Fibroblast of skin of back (primary cell): ENCODE results near the gene SYNGR2. TPM values are rescaled to one million over a fixed set of nuclear protein-coding genes. Genes with fewer than 3 reads are reported as not detected.

Source experiments
- DNase-seq: peaks from one replicate; pipeline ENCODE4 v3.0.0-alpha.2; 2013
- polyA plus RNA-seq, 2 experiments: library from polyadenylated mRNA; unstranded; fragments of 120-200 nt; gene quantifications; one replicate each; pipeline ENCODE4 v1.2.1, GENCODE V29; 2013; ENCODE audit not compliant: insufficient read length in 2 of 2

SYNGR2 gene
- 23.3 TPM for polyA plus RNA-seq (2013, experiment 1 of 2; ENCODE audit: insufficient read length)
- 21.9 TPM for polyA plus RNA-seq (2013, experiment 2 of 2; ENCODE audit: insufficient read length)

GRCh38 chr17:78168242-78168902 is at the start of gene SYNGR2:
TSS of gene SYNGR2 (plus strand) at chr17:78168581. CDS start at chr17:78168617, 36 bp downstream.
- DNase-seq = peak; percentile 64

- DNase-seq = no peak
These were observed 49.6 kb upstream of the SYNGR2 start for GRCh38 chr17:78118801-78119241.

- DNase-seq = no peak
These were observed 47.8 kb upstream of the SYNGR2 start for GRCh38 chr17:78120537-78120936.

DNA sequence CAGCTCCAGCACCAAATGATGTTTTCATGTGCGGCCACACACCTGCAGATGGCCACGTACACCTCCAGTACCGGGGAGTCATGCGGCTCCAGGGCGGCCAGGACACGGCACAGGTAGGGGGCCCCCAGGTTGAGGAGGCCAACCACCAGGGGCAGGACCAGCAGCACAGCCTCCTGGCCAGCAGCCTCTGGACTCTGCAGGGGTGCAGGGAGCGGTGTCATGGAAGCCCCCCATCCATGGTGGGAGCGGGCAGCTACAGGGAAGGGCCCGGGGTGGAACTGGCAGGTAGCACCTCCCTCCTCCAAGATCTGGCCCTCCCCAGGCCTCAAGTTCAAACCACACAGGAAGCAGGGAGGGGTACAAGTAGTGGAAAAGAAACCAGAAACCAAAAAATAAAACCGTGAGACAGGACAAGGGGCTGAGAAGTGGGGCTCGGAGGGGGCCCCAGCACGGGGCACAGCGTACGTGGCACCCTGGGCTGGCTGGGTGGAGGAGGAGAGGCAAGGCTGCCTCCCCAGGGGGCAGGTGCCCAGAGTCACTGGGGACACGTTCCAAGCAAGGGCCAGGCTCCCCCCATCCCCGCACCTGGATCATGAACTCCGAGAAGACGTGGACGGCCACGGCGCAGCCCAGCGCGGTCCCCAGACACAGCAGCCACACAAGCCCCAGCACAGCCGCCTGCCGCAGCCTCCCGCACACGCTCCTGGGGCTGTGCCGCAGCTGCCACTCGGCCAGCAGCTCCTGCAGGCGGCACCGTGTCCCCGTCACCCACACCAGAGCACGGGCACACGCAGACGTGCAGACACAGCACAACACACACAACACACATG is 47.2 kb upstream of the SYNGR2 start:
- DNase-seq = no peak

DNA sequence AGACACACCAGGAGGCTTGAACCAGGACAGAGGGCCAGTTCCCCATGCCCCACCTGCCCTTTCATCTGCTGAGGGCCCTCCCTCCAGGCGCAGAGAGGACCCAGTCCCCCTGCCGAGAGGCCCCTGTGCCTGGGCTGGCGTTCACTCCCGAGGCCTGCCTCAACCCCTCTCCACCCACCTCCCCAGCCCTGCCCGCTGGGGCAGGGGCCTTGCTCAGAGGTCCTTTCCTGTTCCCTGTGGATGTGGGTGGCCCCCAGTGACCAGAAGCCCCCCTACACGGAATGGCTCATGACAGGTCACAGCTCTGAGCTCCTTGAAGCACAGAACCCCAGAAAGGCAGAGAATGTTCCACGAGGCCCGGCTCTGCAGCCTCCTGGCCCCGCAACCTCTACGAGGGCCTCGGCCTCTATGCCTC is 46.6 kb upstream of the SYNGR2 start:
- DNase-seq = no peak

DNA sequence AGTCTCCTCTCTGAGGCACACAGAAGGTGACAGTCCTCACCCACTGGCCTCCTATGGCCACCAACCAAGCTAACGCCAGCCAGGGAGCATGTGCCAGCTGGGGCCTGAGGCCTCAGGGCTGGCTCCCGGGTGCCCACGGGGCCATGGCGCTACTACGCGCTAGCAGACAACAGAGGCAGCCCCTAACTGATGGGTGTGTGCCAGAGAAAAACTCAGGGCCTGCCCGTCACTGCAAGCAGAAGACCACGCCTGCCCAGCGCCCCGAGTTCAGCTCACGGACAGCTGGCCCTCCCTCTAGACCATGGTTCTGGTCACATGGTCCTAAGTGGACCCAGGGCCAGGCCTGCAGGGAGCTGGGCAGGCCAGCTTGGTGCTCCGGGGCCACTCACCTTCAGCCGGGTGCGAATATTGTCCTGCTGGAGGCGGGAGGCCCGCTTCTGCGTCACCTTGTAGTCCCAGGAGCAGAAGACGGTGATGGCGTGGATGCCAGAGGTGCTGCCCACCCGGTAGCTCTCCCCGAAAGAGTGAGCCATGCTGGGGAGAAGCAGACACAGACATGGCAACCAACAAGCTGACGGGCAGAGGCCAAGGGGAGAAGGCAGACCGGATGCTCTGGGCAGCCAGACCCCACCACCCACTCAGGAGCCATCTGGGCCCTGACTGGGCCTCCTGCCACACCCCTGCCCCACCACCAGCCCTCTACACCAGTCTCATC is 46.0 kb upstream of the SYNGR2 start:
- DNase-seq = no peak

- DNase-seq = no peak
These were observed 45.5 kb upstream of the SYNGR2 start for GRCh38 chr17:78122931-78123249.

DNA sequence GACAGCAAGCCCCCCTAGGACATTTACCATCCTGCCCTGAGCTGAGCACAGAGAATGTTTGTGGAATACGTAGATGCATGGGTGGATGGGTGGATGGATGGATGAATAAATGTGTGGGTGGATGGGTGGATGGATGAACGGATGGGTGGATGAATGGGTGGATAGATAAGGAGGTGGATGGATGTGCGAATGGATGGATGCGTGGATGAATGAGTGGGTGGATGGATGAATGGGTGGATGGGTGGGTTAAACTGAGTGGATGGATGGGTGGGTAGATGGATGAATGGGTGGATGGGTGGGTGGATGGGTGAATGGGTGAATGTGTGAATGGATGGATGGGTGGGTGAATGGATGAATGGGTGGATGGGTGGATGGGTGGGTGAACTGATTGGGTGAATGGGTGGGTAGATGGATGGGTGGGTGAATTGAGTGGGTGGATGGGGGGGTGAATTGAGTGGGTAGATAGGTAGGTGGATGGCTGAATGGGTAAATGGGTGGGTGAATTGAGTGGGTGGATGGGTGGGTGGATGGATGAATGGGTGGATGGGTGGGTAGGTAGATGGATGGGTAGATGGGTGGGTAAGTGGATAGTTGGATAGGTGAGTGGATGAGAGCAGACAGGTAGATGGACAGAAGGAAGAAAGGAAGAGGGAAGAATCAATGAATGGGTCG is 45.0 kb upstream of the SYNGR2 start:
- no peak for DNase-seq

GRCh38 chr17:78124081-78124835 is 44.1 kb upstream of the SYNGR2 start:
- no peak for DNase-seq

DNA sequence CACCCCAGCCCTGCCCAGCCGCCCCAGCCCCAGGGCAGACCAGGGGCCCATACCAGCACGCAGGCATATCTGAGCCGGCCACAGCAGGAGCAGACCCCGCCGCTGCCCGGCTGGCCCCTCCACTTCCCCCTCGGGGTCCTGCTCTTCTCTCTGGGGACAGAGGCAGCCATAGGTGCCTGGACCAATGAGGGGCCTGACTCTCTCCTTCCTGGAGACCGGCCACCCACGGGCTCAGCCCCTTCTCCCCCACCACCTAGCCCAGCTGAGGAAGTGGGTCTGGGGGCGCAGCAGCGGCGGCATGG is 43.6 kb upstream of the SYNGR2 start:
- no peak for DNase-seq

DNA sequence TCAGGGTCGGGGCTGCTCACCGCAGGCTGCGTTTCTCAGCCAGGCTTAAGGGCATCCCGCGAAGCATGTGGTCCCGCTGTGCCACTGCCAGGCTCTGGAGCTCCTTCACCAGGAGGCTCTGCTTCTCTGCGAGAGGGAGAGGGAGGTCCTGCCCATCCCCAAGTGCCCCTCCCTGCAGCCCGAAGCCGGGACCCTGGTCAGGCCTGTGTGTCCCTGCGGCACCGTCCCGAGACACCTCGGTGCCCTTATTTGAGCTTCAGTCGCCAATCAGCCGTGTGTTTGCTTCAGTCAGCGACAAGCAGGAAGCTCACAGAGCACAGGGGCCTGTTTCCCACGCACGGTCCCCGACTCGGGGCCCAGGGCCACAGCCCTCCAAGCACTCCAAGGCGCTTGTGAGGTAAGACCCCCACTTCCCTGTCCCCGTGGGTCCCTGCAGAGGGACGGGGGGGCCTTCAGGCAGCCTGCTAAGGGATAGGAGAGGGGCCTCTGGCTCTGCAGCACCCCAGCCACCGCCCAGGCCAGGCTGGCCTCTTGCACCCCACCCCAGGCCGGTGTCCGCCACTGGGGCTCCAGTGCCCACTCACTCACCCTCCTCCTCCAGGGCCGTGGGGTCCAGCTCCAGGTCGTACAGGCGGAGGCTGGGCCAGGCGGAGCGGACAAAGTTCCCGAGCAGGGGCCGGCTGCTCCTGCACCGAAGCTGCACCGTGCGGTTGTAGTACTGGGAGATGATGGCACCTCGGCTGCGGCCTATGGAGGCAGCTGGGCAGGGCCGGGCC is 43.1 kb upstream of the SYNGR2 start:
- no peak for DNase-seq

DNA sequence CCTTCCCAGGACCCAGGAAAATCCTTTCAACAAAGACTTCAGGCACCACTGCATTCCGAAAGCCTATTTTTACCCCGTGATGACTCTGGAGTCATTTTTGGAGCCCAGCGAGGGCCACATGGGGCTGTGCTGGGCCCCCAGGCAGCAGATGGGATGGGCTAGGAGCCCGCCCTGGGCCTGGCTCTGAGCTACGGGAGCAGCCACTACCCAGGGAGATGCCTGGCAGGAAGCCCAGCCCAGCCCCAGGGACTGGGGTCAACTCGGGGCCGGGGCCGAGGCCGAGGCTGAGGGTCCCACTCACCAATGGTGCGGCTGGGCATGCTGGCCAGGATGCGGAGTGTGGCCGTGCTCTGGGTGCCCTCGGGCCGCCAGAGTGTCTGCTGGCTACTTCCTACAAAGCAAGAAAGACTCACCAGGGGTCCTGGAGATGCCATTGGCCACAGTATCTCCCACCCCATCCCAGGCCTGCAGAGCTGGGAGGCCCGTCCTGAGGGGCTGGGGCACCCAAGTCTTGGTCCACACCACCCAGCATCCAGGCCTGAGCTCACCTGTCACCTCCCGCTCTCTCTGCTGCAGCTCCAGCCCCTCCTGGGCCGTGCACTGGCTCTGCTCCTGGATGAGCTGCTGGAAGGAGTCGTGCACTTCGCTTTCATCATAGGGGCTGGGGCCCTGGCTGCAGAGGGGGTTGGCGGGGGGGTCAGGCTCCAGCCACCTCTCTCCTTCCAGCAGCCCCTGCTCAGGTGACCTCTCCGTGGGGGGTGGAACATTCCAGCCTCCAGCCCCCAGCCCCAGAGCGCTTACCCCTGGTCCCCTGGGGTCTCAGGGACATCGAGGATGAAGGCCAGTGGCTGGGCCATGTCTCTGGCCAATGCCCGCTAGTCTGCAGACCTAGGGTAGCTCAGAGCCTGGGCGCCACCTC is 42.1 kb upstream of the SYNGR2 start:
- DNase-seq = no peak

DNA sequence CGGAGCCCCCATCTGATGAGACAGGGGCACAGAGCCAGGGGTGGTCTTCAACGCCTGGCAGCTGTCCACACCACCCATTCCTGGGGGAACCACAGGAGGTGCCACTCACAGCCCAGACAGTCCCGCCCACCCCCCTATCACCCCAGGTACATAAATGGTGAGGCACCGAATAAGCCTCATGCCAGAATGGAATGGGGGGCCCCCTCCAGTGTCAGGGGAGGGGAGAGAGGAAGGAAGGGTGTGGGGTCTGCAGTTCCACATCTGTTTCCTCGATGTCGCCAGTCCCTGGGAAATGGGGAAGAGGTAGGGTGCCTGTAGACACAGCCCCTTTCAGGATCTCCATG is 41.5 kb upstream of the SYNGR2 start:
- DNase-seq = no peak

GRCh38 chr17:78127239-78127887 is 41.0 kb upstream of the SYNGR2 start:
- DNase-seq = no peak

DNA sequence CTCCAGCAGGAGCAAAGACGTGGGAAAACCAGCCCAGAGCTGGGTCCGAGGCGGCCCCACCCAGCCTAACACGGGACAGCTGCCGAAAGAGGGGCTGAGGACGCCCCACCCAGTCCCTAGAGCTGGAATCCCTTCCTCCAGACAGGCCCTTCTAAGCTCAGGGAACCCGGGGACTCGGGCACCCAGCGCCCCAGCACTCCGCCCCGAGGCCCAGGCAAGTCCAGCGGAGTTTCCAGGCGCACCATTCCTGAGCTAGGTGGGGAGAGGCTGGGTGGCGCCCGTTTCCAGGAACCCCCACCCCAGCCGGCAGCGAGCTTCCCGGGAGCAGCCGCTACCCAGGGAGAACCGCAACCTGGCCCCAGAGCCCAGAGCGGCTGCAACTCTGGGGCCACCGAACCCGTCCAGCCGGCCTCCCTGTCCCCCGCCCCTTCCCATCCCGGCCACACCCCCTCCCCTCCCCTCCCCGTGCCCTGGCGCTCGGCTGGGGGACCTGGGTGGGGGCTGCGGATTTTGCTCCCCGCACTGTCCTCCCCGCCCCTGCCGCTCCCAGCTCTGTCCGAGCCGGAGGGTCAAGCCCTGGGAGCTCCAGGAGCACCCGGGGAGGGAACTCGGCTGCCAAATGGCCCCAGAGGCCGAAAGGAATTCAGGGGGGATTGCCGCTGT is 40.4 kb upstream of the SYNGR2 start:
- no peak for DNase-seq

DNA sequence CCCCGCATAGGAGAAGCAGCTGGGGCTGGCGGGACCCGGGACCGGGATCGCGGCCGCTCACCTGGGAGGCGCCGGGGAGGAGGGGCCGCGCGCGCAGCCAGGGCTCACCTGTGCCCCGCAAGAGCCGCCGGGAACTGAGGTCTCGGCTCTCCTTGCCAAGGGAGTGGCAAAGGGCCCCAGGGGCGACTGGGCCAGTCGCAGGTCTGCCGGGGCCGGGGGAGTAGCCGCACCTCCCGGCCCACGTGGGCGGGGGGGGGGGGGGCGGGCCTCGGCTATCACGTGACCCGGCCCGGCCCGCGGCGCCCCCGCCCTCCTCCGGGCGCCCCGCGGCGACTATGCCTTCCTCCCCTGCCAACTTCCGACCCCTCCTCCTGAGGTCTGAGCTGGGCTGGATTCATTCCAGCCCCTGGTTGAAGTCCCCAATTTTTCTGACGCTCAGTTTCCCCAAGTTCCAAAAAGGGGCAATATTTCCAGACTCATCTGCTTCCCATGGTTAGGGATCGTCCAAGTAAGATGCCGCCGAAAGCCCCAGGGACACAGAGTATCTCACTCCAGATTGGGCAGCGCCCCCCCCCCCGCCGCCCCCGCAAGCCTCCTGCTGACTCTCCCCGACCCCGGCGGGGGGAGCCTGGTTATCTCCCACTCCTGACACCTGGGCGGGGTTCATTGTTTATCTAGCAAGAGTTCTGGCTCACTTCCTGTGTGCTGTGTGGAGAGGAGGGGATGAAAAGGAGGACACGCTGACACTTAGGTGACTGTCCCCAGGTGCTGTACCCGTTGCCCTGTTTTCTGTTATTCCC is 39.6 kb upstream of the SYNGR2 start, which contains the start of gene TMC6:
Gene TMC6, minus strand, starts transcription at position 205 of the 800 bp plus-strand sequence. CDS start 1,923 bp downstream, outside the sequence.
- DNase-seq = peak; percentile 10

- no peak for DNase-seq
These were observed 38.9 kb upstream of the SYNGR2 start for GRCh38 chr17:78129351-78130089.

GRCh38 chr17:78130090-78130436 is 38.3 kb upstream of the SYNGR2 start:
- no peak for DNase-seq
